Muscle of back (tissue), 11 donors: ENCODE data around the gene DDX24. TPM values are rescaled to one million over a fixed set of nuclear protein-coding genes. Genes with fewer than 3 reads are reported as not detected.

Source experiments
- DNase-seq, 3 donors: peaks; one replicate each; pipeline versions ENCODE4 v3.0.0 to v3.0.0-alpha.2; 2013
- polyA plus RNA-seq, 10 donors: library from polyadenylated mRNA; unstranded; fragments of 120-200 nt; gene quantifications; one replicate each; pipeline ENCODE4 v1.2.1, GENCODE V29; 2013; ENCODE audit not compliant: insufficient read length in 10 of 10

The DDX24 gene
- polyA plus RNA-seq, 10 donors = 81.4 to 111 (median 87.2) TPM

DNA sequence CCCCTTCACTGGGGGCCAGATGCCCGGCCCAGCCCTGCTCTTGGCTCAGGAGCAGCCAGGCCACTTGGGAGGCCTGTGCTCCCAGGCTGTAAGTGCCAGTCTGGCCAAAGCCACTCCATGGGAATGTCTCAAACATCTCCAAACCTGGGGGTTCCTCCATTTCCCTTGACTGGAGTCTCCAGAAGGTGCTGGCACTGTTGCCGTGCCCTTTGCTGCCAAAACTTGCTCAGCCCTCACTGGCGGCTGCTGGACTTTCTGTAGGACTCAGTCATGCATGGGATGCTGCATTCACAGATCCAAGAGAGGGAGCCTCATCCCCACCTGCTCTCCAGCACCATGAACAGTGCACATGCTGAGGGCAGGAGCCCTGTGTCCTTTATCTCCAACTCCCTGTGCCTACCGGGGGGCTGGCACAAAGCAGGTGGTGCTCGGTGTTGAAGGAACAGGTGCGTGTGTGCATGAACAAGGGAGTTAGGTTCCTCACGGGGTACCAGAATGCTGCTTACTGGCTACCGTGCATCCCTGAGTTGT, 64.5 kb downstream of the DDX24 start:
- DNase-seq = no peak

DNA sequence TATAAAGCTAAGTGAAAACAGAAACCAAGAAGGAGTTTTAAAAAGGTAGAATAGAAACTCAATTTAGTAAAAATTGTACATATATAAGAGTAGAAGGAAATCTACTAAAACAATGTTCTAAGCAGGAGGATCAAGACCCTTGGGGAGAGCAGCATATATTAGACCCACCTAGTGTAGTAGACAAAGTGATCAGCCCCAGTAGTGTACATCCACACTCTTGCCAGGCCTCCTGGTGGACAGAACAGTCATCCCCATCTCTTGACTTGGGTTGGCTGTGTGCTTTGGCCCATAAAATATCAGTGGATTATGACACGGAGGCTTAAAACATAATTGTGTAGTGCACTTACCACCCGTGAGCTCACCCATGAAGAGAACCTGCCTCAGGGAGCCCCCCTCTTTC, 65.8 kb downstream of the DDX24 start:
- DNase-seq = no peak

DNA sequence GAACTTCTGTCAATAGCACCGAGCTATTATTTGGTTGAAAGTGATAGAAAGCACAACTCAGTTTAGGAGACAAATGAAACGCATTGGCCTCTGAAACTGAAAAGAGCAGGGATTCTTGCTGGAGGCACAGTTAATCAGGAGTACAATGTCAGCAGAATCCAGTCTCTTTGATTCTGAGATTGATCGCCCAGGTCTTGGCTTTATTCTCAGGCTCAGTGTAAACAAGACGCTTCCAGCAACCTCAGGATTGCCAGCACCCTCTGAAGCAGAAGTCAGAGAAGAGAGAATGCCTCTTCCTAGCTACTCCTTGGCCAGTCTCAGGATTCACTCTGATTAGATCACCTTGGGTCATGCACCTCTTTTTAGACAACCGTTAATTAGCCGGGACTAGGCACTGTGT, 66.6 kb downstream of the DDX24 start:
- DNase-seq = no peak

DNA sequence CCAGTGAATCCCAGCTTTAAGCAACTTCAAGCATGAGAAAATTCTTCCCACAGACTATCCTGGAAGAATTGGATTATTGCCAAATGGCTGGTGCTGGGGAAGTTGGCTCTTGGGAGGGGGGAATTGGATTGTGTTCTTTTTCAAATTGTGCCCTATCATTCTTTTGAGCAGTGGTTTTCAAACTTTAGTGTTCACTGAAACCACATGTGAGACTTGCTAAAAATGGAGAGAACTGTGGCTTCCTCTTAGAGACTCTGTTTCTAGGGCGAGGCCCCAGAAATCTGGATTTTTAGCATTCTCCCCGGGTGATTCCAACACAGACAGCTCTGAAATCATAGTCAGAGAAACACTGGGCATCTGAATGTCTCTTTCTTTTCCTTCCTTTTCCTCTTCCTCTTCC, 69.2 kb downstream of the DDX24 start:
- no peak for DNase-seq

DNA sequence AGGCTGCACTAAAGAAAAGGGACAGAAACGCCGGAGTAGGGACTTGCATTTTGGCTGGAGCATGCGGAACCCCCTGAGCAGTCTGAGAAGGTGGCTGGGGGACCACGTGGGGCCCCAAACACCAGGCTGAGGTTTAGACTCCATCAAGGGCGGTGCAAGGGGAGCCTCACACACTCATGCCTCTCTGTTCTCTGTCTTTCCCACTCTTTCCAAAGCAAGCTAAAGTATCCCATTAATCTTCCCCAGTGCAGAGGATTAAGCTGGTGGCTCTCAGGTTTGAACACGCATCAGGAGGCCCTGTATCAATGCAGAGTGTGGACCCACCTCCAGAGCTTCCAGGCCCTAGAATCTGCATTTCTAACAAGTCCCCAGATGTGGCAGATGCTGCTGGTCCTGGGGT, 70.4 kb downstream of the DDX24 start:
- DNase-seq = no peak

DNA sequence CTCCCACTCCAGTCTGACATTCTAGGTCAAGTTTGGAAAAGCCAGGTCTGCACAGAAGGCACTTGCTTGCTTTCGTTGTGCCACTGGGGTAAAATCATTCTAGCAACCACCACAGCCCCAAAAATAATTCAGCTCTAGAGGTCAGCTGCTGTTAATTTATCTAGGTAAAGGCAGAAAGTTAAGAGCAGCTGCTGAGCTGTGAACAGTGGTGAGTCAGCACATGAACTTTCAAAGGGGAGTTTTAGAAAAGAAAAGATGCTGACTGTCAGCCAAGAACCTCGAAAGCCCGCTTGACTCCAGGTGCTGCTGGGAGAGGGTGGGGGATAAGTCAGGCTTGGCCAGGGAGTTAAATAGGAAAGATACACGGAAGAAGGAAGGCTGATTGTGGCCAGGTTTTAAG, 71.2 kb downstream of the DDX24 start:
- no peak for DNase-seq

DNA sequence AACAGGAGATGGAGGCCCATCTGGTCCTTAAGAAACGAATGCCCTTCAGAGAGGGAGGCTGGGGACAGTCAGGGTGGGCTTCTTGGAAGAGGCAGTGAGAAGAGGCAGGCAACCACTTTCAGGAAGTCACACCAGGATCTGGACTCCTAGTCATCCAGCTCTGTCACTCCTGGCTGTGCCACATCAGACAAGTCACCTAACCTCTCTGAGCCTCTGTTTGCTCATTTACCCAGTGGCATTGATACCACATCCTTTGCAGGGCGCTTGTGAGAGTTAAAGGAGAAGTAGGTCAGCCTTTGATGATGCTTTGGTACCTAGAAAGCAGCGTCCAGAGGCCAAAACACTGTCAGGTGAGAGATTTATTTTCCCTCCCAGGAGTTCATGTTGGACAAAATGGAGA, 72.8 kb downstream of the DDX24 start:
- DNase-seq = no peak

DNA sequence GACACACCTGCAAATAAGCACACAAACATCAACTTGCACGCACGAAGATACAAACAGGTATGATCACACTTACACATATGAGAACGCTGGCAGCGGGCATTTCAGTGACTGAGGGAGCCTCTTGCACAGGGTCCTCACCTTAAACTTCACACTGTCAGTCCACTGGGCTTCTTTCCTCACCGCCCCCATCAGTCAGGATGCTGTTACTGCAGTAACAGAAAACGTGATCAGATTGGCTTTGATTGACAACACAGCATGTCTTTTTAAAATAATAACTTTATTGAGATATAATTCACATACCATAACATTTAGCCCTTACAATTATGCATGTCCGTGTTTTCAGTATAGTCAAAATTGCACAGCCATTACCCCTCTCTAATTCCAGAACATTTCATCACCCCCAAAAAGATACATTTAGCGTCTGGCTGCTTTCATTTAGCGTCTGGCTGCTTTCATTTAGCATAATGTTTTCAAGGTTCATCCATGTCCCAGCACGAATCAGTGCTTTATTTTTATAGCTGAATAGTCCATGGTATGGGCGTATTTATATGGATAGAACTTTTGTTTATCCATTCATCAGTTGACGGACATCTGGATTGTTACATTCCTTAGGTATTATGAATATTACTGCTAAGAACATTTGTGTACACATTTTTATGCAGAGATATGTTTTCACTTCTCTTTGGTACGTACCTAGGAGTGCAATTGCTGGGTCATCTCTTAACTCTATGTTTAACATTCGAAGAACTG, 75.5 kb downstream of the DDX24 start:
- DNase-seq = no peak

DNA sequence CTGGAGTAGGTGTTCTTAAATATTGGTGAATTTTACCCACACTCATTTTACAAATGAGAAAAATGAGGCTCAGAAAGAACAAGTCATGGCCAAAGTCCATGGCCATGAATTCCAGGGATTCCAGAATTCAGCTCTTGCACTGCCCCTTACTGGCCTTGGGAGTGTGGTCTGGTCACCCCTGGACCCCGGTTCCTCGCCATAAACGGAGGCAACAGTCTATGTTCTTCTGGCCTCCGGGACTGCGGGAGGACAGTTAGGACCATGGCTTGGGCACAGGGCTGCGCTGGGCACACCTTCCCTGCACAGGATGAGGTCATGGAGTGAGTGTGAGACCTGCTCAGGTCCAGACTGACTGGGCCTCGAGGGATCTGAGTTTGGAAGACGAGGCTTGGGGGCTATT, 77.0 kb downstream of the DDX24 start:
- DNase-seq = no peak

DNA sequence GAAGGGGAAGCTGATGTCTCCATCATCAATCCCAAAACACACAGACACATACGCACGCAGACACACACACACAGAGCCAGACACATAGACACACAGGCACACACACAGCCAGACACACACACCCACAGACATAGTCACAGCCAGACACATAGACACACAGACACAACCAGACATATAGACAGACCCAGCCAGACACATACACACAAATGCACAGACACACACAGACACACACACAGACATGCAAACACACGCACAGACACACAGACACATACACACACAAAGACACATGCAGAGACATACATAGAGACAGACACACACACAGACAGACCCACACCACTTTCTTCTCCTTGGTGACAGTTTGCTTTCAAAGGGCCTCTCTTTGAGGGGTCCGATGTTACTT, 77.6 kb downstream of the DDX24 start:
- DNase-seq = no peak

DNA sequence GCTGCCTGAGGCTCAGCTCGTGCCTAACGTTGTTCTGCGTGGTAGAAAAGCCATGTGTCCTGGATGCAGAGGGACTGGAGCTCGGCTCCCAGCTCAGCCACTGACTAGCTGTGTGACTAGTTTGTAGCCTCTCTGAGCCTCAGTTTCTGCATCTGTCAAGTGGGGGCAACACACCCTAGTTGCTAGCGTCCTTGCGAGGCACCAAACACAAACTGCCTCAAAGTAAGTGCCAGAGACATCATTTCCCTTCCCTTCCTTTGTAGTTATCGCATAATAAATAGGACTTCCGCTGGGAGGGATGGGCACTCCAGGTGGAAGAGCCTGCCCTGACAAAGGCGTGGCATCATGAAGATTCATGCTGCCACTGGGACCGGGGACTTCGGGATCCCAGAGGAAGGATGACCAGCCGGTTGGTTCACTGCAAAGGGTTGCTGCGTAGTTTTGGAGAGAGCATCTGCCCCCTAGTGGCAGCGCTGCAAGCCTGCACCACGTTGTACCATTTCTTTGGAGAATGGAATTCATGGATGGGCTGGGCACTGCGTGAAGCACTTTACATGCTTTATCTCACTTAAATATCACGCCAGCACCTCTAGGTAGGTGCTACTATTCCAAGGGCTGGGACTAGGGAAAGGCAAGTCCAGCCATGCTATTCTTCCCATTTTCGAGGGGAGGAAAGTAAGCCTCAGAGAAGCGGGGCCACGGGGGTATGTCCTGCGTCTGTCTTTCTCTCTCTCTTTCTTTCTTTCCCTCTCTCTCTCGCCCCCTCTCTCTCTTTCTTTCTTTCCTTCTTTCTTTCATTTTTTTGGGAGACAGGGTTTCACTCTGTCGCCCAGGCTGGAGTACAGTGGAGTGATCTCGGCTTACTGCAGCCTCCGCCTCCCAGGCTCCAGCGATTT, 79.3 kb downstream of the DDX24 start:
- peak; percentile 52 to 84 (median 72) for DNase-seq

DNA sequence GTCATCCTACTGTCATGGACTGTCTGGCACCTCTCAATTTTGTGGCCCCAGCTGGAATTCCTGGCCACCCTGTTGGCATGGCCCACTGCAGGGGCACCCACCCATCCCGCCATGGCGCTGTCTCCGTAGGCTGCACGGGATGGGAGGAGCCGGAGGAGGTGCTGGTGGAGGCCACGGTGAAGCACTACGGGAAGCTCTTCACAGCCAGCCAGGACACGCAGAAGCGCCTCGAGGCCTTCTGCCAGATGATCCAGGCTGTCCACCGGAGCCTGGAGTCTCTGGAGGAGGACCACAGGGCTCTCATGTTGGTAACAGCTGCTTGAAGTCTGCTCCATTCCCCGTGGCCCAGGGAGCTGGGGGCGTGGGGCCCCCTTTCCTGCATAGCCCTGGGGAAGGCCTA, 80.0 kb downstream of the DDX24 start:
- peak in 1 of 3 donors; percentile 60 for DNase-seq

DNA sequence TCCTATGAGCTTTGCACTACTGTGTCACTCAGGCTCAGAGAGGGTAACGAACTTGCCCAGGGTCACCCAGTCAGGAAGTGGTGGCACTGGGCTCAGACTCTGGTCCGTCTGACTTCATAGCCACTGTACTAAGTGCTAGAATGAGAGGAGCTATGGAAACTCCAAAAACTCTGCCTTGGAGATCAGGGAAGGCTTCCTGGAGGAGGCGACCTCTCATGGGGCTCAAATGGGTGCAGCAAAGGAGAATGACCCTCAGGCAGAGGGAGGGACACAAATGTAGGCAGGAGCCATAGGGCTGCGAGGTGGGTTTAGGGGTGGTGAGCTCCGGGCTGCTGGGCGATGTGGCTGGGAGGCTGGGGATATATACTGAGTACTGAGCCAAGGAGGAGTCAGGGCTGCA, 80.7 kb downstream of the DDX24 start:
- no peak for DNase-seq

DNA sequence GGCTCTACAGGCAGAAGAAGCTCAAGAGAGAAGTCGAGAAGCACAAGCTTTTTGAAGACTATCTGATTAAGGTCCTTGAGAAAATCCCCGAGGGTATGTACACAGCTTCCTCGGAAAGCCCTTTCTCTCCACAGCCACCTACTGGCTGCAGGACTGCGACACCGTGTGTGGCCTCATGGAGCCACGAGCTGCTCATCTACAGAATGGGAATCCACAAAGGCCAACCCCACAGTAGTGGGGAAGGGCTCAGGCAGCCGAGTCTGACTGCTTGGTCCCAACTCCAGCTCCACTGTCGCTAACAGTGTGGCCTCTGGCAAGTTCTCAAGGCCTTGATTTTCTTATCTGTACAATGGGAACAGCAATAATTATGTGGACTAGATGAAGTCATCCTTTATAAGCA, 81.4 kb downstream of the DDX24 start:
- DNase-seq = no peak

DNA sequence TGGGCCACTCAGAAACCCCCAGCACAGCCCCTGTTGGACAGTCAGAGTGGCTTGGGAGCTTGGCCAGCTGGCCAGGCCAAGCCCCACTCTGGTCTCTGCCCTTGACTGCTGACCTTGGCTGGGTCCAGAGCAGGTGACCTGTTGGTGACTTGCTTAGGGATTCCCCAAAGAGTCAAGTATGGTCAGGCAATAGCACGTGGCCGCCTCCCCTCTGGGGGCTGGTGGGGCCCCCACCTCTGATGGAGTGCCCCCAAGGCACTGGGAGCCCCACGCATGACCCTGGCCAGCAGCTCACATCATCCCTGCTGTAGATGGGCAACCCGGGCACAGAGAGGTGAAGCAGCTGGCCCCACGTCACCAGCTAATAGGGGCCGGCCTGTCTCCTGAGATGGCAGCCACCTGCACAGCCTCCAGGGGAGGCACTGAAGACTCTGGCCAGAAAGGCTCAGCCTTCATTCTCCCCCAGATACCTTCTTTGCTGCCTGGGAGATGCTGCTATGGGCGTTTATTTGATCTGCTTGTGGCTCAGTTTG, 82.1 kb downstream of the DDX24 start:
- no peak for DNase-seq

Other genes with a start within 250 kb of the DDX24 start
- gene FAM181A, start 153.9 kb downstream of the DDX24 start, polyA plus RNA-seq = under 1 TPM in 3 of 10 donors, not detected in 7; 0.17 to 0.31 (median 0.24) TPM
- gene ASB2, start 104.6 kb downstream of the DDX24 start, polyA plus RNA-seq = 10 to 100 TPM; 13.0 to 33.7 (median 24.8) TPM
- gene CCDC197, start 83.9 kb downstream of the DDX24 start, polyA plus RNA-seq = not detected
- 1 to 10 TPM in 5 of 10 donors, under 1 TPM in 5; 0.77 to 1.6 (median 1.0) TPM for gene OTUB2, start 54.9 kb downstream of the DDX24 start, polyA plus RNA-seq
- gene IFI27L1, start 108 bp upstream of the DDX24 start, polyA plus RNA-seq = 10 to 100 TPM; 11.1 to 17.5 (median 14.8) TPM
- gene IFI27, start 29.5 kb upstream of the DDX24 start, polyA plus RNA-seq = 1 to 10 TPM; 2.4 to 6.7 (median 3.6) TPM
- 10 to 100 TPM; 11.0 to 21.9 (median 15.0) TPM for gene IFI27L2, start 48.4 kb upstream of the DDX24 start, polyA plus RNA-seq
- gene PPP4R4, start 93.1 kb upstream of the DDX24 start, polyA plus RNA-seq = under 1 TPM; 0.07 to 0.90 (median 0.24) TPM
- gene SERPINA10, start 212.1 kb upstream of the DDX24 start, polyA plus RNA-seq = under 1 TPM in 2 of 10 donors, not detected in 8; 0.06 to 0.07 TPM
- gene SERPINA6, start 242.1 kb upstream of the DDX24 start, polyA plus RNA-seq = not detected